ENCODE results near the gene PSAT1.

- no peak for TF ChIP-seq CTCF (IDR thresholded peaks at IDR 0.05; ENCODE audit: insufficient read depth, low read length, poor library complexity, severe bottlenecking)
- TF ChIP-seq EZH2phosphoT487 (conservative IDR thresholded peaks at IDR 0.05; ENCODE audit: low read length), result no peak
Observed at GRCh38 chr9:78306222-78307076, 9.5 kb downstream of the PSAT1 start.
